SIG-M5 treated with dmso at 0.1 percent for 504 hours (cell line): ENCODE results near the gene UNC5C.

ENCODE experiments used
- DNase-seq: peaks from one replicate; lab custom pipeline; 2025; ENCODE audit not compliant: unreplicated experiment; lab: John Stamatoyannopoulos, UW

The UNC5C gene

DNA sequence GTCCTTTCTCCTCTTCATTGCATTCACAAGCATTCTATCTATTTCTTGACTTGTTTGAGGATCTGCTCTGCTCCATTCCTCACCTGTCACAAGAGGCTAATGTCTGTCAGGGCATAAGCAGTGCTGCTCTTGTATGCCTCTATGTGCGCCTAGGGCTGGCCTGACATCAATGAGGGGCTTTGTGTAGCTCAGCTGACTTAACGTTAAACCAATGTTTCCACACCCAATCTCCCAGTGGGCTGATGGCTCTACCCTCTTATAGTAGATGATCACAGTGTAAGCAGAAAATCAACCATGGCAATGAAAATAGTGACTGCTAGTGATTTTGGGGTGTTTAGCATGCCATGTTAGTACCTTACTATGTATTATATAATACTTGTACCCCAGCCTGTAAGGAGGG, 139.0 kb downstream of the UNC5C start:
- DNase-seq = no peak

GRCh38 chr4:95409127-95409526, 139.6 kb downstream of the UNC5C start:
- no peak for DNase-seq

GRCh38 chr4:95402299-95402698, 146.5 kb downstream of the UNC5C start:
- DNase-seq = no peak

GRCh38 chr4:95398217-95398616, 150.6 kb downstream of the UNC5C start:
- no peak for DNase-seq

GRCh38 chr4:95394752-95395306, 153.9 kb downstream of the UNC5C start:
- DNase-seq = no peak

GRCh38 chr4:95393821-95394220, 155.0 kb downstream of the UNC5C start:
- DNase-seq = no peak

DNA sequence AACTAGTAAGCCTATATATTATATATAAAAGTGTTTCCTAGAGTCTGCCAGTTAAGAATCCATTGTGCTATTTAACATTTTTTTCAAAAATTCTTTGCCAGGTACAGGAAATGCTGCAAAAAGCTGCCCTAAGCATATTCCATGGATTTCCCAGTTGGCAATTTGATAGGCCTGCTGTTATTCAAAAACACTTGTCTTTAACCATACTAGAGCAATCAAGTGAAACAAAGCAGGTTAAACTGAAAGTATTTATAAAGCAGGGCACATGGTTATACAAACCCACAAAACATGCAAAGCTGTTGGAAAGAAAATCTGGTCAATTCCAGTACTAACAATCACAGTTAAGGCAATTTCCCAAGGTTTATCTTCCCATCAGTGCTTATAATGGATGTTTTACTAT, 159.9 kb downstream of the UNC5C start:
- DNase-seq = no peak

GRCh38 chr4:95387719-95388118, 161.1 kb downstream of the UNC5C start:
- no peak for DNase-seq

DNA sequence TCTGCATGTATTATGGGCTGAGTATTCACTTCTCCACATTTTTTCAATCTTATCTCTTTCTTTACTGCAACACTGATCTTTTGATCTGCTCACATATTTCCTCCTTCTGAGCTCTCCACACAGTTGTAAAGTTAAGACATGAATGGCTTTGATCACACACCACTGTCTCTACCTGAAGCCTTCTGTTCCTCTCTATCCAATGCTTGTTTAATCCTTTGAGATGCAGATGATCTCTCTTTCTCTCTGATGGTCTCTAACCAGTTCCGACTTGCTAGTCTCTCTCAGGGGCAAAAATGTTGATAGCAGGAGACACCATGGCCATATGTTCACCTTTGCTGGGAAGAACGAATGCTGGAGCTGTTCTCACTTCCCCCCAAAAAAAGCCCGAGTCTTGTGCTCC, 162.4 kb downstream of the UNC5C start:
- DNase-seq = no peak

DNA sequence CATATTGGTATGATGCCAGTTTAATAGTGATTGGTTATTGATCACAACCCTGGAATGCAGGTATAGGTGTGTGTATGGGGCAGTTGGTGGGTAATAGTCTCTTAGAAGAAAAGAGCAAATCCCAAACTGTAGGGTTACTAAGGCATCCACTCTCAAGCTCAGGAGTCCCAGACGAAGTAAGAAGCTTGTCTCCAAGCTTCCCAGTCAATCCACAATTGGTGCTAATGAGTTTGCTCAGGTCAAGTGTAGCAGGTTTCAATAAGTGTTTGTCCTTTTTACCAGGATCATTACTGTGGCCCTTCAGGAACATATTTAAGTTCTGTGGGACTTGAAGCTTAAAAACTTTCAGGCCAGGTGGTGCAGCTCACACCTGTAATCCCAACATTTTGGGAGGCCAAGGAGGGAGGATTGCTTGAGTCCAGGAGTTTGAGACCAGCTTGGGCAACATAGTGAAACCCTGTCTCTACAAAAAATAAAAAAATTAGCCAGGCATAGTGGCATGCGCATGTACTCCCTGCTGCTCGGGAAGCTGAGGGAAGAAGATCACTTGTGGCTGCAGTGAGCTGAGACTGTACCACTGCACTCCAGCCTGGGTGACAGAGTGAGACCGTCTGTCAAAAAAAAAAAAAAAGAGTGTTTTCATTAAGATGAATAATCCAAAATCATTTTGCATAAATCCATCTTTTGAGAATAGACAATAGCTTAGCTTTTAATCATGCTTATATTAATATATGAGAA, 166.8 kb downstream of the UNC5C start:
- no peak for DNase-seq

DNA sequence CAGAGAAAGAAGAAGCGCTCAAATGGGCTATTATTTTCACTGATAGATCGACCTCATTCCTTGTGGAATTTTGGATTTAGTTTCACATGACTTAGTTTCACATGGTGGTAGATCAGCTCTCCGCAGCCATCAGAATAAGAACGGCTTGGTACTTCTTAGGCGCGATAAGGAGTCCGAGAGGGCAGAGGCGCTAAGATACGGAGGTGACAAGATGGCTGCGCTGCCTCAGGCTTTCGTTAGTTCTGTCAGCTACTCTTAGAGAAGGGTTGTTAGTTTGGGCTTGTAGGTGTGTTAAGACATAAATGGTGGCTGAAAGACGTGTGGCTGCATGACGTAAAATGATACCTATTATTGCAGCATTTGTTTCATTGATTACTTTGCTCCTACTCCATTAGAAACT, 169.1 kb downstream of the UNC5C start:
- no peak for DNase-seq

- DNase-seq = no peak
Measured at GRCh38 chr4:95377366-95377900, 171.3 kb downstream of the UNC5C start.

GRCh38 chr4:95371476-95372224, 177.1 kb downstream of the UNC5C start:
- no peak for DNase-seq

- no peak for DNase-seq
Measured at GRCh38 chr4:95367824-95368223, 180.9 kb downstream of the UNC5C start.

DNA sequence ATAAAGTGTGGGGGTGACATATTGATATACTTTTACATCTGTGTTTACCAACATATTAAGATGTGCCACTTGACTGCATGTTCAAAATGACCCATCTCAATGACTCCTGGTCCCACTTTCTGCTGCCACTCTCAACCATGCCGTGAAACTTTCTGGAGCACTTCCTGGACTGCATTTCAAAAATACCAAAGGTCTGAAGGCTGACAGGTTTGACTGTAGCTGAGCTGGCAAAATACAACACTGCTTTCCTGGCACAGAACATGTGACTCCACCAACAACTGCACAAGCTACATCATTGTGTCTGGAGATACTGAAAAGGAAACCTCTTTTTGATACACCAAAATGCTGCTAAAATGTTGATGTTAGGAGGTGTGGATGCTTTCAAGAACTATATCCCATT, 184.8 kb downstream of the UNC5C start:
- DNase-seq = no peak

DNA sequence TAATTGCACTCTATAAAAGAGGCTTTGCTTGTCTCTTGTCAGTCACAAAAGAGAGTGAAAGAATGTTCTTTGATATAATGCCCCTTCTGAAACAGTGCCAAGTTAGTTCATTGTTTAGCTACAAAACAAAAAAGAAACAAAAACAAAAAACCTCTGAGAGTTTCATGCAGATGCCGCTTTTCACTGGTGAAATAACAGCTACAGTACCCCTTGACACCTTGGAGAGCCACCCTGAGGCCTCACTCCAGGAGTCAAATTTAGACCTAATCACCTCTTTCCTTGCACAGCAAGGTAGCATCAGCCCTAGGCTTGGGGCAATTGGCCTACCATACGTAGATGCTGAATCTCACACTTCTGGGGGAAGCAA, 185.2 kb downstream of the UNC5C start:
- DNase-seq = no peak

- DNase-seq = no peak
Measured at GRCh38 chr4:95362906-95363558, 185.7 kb downstream of the UNC5C start.

DNA sequence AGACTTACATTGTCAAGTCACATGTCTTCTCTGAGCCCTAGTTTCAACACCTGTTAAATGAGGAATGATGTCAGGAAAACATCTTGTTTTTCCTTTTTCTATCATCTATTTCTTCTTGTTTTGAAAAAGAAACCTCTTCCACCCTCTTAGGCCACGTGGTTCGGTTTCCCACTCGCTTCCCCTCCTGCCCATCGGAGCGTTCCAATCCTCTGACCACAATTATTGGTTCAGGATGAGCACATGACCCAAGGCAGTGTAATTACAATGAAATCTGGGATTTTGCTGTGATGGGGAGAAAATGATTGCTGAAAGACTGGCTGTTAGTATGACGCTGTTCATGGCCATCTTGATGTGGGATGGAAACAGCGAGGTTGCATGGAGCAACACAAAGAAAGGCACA, 186.7 kb downstream of the UNC5C start:
- no peak for DNase-seq

DNA sequence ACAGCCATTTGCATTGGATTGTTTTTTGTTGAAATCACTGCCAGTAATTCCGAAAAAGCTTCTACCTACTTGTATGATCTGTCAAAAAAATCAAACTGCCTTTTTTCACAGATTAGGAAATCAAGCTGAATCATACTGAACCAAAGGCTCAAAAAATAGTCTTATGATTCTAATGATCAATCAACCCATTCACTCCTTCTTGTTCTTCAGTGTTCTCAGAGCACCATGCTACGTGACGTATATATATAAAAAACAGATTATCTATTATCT, 187.1 kb downstream of the UNC5C start:
- no peak for DNase-seq

DNA sequence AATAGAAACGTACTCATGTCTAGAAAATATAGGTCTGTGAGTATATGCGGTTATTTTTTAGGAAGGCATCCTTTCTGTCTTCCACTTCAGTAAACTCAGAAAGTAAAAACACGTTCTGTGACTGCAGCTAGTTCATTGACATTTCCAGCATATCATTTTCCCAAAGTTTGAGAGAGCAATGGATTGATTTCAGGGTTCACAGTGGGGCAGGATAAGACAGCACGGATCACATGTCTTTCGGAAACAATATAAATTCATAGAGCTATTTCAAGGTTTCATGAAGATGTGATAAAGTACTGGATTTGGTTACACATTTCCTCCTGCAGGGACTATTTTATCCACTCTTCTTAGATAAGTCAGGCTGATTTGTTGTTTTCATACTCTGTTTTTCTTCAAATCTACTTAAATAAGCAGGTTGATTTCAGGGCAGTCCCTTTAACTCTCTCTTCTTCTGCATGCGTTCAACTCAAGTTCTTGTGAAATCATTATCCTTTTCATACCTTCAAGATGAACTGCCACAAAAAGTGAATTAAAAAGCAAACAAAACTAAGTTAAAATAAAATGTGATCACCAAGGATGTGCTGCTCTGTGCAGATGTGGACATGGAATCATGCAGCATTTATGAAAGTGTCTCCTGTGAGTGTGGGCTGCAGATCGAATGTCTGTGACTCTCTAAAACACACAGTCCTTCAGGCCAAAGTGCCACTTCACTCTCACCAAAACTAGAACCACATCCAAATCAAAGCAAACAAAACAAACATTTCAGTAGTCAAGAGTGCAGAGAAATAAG, 187.7 kb downstream of the UNC5C start:
- no peak for DNase-seq

- no peak for DNase-seq
Measured at GRCh38 chr4:95360256-95360903, 188.4 kb downstream of the UNC5C start.
